Endometrial microvascular endothelial cells (primary cell): ENCODE data around the gene FCSK. TPM values are rescaled to one million over a fixed set of nuclear protein-coding genes. Genes with fewer than 3 reads are reported as not detected.
"Not testable (repeated sequence)": the region's sequence is repeated elsewhere in the genome, so short reads cannot be mapped to it uniquely, and the experiment has no call there.

ENCODE experiments used
- in situ Hi-C: cut with HindIII; loops from 2 replicates; pipeline ENCODE4 v1.10.0; 2017; ENCODE audit warnings: low sequenced_read_pairs, low pct_unique_long_range_greater_than_20kb; ENCODE audit errors: inconsistent ontology term
- total RNA-seq: library from RNA; depleted of rRNA; stranded (reverse); fragments of >200 nt; gene quantifications from one replicate; pipeline ENCODE4 v1.2.3, GENCODE V29; 2015; ENCODE audit errors: inconsistent ontology term

Gene FCSK
- total RNA-seq = 8.2 TPM

- in situ Hi-C loops = no loop called here
Observed at GRCh38 chr16:70454222-70455034, at the start of gene FCSK. FCSK (plus strand) TSS chr16:70454595; CDS start chr16:70463191, 8,596 bp downstream.

GRCh38 chr16:70406104-70406503 lies 48.3 kb upstream of the FCSK start:
- in situ Hi-C loops = not testable (repeated sequence)

- in situ Hi-C loops = no loop called here
Observed at GRCh38 chr16:70407811-70408274, 46.6 kb upstream of the FCSK start.

- in situ Hi-C loops = no loop called here
Observed at GRCh38 chr16:70410734-70411133, 43.7 kb upstream of the FCSK start.

GRCh38 chr16:70412385-70412784 lies 42.0 kb upstream of the FCSK start:
- in situ Hi-C loops = no loop called here

GRCh38 chr16:70413572-70413971 lies 40.8 kb upstream of the FCSK start:
- in situ Hi-C loops = not testable (repeated sequence)

GRCh38 chr16:70416748-70417616 lies 37.4 kb upstream of the FCSK start:
- in situ Hi-C loops = no loop called here

- in situ Hi-C loops = no loop called here
Observed at GRCh38 chr16:70417661-70418060, 36.7 kb upstream of the FCSK start.

GRCh38 chr16:70418274-70418992 lies 36.0 kb upstream of the FCSK start:
- in situ Hi-C loops = no loop called here

GRCh38 chr16:70418993-70419318 lies 35.4 kb upstream of the FCSK start:
- in situ Hi-C loops = no loop called here

GRCh38 chr16:70419384-70420327 lies 34.7 kb upstream of the FCSK start:
- in situ Hi-C loops = no loop called here

- in situ Hi-C loops = no loop called here
Observed at GRCh38 chr16:70421014-70421413, 33.4 kb upstream of the FCSK start.

- in situ Hi-C loops = no loop called here
Observed at GRCh38 chr16:70421473-70422311, 32.7 kb upstream of the FCSK start.

GRCh38 chr16:70422543-70422942 lies 31.9 kb upstream of the FCSK start:
- in situ Hi-C loops = no loop called here

- in situ Hi-C loops = no loop called here
Observed at GRCh38 chr16:70427786-70428177, 26.6 kb upstream of the FCSK start.

GRCh38 chr16:70428178-70428998 lies 26.0 kb upstream of the FCSK start:
- in situ Hi-C loops = no loop called here
